GM15510 (cell line): ENCODE measurements around the gene AMOTL1.

Experiments
- POLR2A ChIP-seq: IDR thresholded peaks from 3 replicates; pipeline ENCODE4 v1.6.1; 2011; ENCODE audit warnings: borderline replicate concordance; ENCODE audit not compliant: insufficient read length; ENCODE audit errors: extremely low read depth

AMOTL1 gene

DNA sequence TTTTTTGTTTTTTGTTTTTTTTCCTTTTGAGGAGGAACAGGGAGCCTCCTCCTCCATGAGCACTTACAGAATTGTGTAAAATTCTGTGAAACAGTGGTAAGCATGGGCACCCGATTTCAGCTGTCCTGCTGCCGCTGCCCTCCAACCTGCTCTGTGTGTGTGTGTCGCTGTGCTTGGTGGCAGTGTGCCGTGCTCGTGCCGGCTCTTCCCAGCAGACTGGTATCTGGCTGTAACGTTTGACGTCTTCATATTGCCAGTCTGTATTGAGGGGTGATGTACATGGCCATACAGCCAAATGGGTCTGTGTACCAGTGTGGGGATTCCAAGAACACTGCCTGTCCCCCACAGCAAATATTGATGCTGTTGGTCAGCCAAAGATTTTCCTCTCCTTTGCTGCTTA lies 108.1 kb downstream of the AMOTL1 start:
- TF ChIP-seq POLR2A: no peak

DNA sequence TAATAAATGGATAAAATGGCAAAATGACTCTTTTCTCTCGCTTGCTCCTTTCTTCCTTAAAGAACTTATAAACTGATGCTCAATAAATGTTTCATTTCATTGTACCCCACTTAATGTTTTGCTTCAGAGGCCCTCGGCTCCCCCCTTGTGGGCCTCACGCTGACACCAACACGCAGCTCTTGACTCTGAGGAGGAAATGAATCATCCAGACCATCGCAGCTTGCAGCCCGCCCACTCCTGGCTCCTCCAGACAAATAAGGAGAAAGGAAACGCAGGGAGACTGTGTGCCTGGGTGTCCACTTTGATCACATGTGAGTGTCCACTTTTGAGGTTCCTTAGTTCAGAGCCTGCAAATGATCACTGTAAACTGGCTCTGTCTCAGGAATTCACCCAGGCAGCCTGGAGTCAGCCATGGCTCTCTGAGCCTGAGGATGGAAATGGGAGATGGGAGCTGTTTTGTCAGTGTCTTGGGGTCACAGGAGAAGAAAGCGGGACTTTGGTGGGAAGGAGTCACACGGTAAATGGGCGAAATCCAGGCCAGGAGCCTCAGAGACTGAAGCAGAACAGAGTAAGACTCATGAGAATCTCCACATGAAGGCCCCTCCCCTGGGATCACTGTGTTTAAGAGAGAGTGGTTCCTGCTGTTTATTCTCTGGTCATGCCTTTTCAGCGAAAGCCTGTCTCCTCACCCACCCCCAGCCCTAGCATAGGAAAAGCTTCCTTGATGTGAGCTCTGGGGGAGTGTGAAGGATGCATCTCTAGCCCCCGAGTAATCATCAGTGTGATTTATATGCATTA lies 108.7 kb downstream of the AMOTL1 start:
- no peak for TF ChIP-seq POLR2A

DNA sequence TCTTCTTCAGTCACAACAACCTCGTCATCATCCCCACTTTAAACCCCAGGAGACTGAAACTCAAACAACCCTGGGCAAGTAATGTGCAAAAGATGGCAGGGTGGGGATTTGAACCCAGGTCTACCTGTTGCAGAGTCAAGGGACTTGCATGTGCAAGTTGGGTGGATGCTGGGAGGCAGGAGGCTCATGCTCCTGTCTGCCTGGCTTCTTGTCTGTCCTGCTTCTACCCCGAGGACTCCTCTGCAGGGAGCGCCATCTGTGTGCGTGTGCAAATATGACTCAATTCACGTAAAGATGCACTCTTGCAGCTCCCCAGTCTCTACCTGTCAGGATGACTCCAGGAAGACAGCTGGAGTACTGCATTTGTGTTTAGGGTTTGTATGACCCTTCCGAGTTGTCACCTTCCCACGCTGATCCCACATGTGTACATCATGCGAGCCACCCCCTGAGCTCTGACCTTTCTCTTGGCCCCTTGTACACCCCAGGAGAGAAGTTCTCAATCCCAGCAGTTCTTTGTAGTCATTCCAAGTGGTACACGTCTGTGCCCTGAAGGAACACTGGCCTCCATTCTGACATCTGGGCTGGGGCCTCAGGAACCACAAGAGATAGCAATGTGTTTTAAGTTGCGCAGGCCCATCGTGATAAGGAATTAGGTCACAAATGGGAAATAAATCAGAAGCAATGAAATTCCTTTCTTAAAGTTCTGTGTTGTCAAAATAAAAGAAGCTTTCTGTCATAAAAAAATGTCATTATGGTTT lies 109.5 kb downstream of the AMOTL1 start:
- no peak for TF ChIP-seq POLR2A

DNA sequence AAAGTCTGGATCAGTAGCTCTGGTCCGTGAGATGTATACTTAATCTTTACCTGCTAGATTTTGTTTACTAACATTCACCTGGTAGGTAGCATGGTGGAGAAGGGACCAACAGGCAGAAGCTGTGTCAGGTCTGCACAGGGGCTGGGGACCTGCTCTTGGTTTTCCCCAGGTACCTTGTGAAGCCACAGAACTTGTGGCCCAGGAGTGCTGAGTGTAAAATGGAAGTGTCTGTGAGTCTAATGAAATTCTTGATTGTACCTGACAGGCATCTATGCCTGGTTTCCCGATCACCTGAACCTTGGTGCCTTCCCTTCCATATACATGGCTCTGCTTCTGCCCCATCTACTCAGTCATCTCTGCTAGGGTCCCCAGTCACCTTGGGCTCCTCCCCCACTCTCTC lies 110.8 kb downstream of the AMOTL1 start:
- no peak for TF ChIP-seq POLR2A

GRCh38 chr11:94880216-94880615 lies 112.1 kb downstream of the AMOTL1 start:
- TF ChIP-seq POLR2A: no peak

GRCh38 chr11:94882931-94883330 lies 114.8 kb downstream of the AMOTL1 start:
- TF ChIP-seq POLR2A: no peak

GRCh38 chr11:94883878-94884277 lies 115.7 kb downstream of the AMOTL1 start:
- TF ChIP-seq POLR2A: no peak

DNA sequence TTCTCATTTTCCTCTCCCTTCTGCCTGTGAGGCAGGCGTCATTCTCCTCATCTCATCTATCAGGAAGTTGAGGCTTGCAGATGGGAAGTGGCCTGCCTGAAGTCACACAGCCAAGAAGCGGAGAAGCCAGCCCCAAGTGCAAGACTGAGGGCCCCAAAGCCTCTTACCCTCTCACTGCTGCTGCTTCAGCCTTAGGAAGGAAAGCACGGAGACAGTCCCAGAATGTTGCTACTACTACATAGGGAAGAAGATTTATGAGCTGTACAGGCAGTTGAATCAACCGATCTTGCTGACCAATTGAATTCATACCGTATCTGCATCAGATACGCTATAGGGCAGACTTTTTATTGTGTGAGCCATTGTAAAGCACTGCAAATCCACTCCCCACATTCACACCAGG lies 116.2 kb downstream of the AMOTL1 start:
- no peak for TF ChIP-seq POLR2A

DNA sequence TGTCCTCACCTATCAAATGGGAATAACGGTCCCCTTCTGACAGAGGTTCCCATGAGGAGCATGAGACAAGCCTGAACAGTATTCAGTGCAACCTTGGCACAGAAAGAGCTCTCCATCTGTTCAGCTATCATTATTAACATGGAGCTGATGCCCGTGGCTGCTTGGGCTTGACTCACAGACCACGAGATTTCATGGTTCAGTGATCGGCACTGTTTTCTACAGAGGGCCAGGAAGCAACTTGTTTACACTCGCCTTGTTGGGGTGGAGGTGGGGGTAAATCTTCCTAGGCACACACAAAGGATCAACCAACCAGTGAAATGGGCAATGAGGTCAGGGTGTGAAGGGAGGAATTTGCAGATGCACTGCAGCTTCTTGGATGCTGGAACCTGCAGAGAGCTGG lies 117.0 kb downstream of the AMOTL1 start:
- no peak for TF ChIP-seq POLR2A

DNA sequence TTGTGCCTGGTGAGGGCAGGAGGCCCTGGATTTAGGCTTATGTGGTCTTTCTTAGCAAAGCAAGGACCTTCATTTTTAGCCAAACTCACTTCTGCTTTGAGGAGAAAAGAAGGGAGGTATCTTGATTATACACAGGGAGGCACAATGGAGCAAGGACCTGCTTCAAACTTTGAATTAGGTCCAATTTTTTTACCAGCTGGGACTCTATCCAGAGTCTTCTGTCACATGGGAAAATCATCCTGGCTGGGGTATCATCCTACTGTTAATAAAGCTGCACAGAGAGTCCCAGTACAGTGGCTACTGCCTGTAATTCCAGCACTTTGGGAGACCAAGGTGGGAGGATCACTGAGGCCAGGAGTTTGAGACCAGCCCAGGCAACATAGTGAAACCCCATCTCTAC lies 117.4 kb downstream of the AMOTL1 start:
- no peak for TF ChIP-seq POLR2A

GRCh38 chr11:94888204-94888603 lies 120.0 kb downstream of the AMOTL1 start:
- no peak for TF ChIP-seq POLR2A

DNA sequence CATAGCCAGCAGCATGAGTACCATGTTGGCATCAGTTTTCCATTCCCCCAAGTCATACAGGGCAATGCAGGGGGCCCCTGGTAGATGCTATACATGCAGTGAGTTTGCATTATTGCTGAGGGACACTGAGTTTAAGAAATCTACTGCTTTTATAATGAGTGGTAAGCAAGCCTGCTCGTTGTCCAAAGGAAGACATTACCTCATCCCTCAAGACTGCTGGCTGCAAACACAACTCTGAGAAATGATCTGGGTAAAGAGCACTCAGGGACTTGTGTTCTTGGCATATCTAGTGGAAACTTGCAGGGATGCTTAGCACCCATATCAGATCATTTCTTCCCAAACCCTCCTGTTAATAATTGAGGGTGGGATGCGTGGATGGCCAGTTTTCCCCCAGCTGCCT lies 127.3 kb downstream of the AMOTL1 start:
- no peak for TF ChIP-seq POLR2A

DNA sequence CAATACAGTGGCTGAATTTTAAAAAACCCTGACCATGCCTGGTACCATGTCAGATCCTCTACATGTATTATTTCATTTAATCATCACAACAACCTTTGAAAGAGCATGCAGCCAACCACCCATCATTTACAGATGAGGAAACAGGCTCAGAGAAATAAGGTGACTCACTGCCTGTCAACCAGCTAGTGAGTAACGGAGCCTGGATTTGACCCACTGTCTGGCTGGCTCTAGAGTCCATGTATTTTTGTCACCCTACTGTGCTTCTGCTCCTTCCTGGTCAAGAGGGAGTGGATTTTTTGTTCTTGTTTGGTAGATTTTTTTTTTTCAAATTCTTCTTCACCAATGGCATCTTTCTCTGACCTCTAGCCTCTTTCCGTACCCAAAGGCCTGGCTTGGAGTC lies 127.8 kb downstream of the AMOTL1 start:
- no peak for TF ChIP-seq POLR2A

DNA sequence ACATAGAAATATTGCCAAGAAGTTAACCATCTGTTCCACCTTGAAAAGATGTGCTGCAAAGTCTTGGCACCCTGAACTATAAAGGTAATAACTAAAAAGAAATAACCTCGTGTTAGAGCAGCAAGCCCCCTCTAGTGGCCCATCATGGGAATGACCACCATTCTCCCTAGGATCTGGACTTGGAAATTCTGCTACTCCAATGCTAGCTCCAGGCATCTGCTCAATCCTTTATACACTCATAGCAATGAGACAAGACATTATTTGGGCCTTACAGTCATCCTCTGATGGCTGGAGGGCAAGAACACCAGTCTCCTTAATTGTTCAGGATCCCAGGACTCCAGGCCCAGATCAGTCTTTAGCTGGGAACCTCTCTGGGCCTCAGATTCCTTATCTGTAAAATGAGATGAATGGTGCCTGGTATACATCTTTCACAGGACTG lies 129.2 kb downstream of the AMOTL1 start:
- TF ChIP-seq POLR2A: no peak

DNA sequence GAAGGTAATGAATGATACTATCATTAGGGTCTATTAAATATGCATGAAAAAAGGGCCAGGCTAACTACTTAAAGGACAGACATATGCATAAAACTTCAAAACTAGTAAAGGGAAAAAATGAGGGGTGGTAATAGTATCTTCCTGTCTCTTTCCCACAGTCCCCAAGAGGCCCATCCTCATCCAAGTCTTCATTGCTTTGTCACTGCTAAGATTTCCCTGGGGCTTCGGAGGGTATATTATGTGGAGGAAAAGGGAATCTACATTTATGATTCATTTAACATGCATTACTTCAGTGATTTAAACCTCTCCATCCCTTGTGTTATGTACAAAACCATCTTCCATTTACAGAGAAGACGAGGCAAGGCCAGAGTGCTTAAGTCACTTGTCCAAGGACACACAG lies 139.1 kb downstream of the AMOTL1 start:
- no peak for TF ChIP-seq POLR2A

DNA sequence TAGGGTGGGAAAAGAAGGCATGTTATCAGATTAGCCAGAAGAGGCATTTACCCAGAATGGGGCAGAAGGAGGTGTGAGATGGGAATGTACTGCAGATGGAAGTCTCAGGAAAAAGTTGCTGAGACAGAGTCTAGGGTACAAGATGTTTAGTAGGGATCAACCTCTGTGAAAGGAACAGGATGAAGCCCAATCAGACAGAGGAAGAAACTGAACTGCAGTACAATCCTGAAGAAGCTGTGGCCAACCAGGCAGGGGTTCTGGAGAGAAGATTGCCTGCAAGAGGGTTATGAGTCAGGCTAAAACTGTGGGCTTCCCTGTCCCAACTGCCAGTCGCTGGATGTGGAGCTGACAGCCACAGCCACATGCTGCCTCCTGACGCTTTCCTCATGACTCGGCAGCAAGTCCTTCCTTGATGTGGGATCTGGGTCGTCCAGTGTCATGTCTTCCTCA lies 141.2 kb downstream of the AMOTL1 start:
- no peak for TF ChIP-seq POLR2A
